HepG2 (cell line): ENCODE measurements around the gene CTSZ.

Experiments used
- ATF3 ChIP-seq: sonication (generic); formaldehyde crosslinking; IDR thresholded peaks from 2 replicates; pipeline ENCODE4 v1.4.0; 2020; ENCODE audit warnings: missing genetic modification reagents
- CTCF ChIP-seq: sonication (generic); formaldehyde crosslinking; IDR thresholded peaks from 2 replicates; pipeline ENCODE4 v1.5.0; 2020; ENCODE audit warnings: mild to moderate bottlenecking, missing genetic modification reagents, moderate library complexity
- E2F1 ChIP-seq: sonication (generic); formaldehyde crosslinking; IDR thresholded peaks from 2 replicates; pipeline ENCODE4 v1.5.0; 2020; ENCODE audit warnings: missing genetic modification reagents
- ETV5 ChIP-seq: IDR thresholded peaks from 2 replicates; pipeline ENCODE4 v1.6.1; 2018; ENCODE audit warnings: missing biosample characterization, missing genetic modification reagents, inconsistent platforms, borderline replicate concordance
- HMG20A ChIP-seq: IDR thresholded peaks from 2 replicates; pipeline ENCODE4 v1.6.1; 2016; ENCODE audit warnings: borderline replicate concordance
- PRPF4 ChIP-seq: fragments of 200-400 bp; formaldehyde crosslinking; IDR thresholded peaks from 2 replicates; pipeline ENCODE4 v1.6.1; 2016; ENCODE audit warnings: low read length, low read depth; ENCODE audit not compliant: poor library complexity, severe bottlenecking
- RAD21 ChIP-seq: fragments of 450-650 bp; formaldehyde crosslinking; IDR thresholded peaks from 2 replicates; pipeline ENCODE4 v1.5.0; 2020; ENCODE audit warnings: mild to moderate bottlenecking
- YY1 ChIP-seq: IDR thresholded peaks from 2 replicates; pipeline ENCODE4 v1.6.1; 2011; ENCODE audit warnings: low read length, low read depth, moderate library complexity, mild to moderate bottlenecking; ENCODE audit not compliant: insufficient read depth, insufficient replicate concordance
- ZNF546 ChIP-seq: sonication (generic); formaldehyde crosslinking; conservative IDR thresholded peaks from 2 replicates; pipeline ENCODE4 v1.8.1; 2023; ENCODE audit warnings: mild to moderate bottlenecking, missing genetic modification reagents
- ZNF574 ChIP-seq: sonication (generic); formaldehyde crosslinking; IDR thresholded peaks from 2 replicates; pipeline ENCODE4 v1.4.0; 2020; ENCODE audit warnings: missing genetic modification reagents
- ZNF704 ChIP-seq: sonication (generic); formaldehyde crosslinking; IDR thresholded peaks from 2 replicates; pipeline ENCODE4 v1.8.1; 2023; ENCODE audit warnings: mild to moderate bottlenecking, inconsistent platforms, moderate library complexity, missing genetic modification reagents, borderline replicate concordance

GRCh38 chr20:59007665-59008511 is 834 bp upstream of the CTSZ start:
- no peak for TF ChIP-seq CTCF (CRISPR knock-in tag)
- TF ChIP-seq RAD21 (CRISPR knock-in tag), result no peak
- TF ChIP-seq PRPF4, result no peak
- TF ChIP-seq ATF3 (CRISPR knock-in tag), result no peak
- TF ChIP-seq ETV5 (CRISPR knock-in tag), result no peak
- TF ChIP-seq ZNF546 (CRISPR knock-in tag), result no peak
- no peak for TF ChIP-seq ZNF704
- no peak for TF ChIP-seq YY1
- no peak for TF ChIP-seq E2F1 (CRISPR knock-in tag)
- TF ChIP-seq ZNF574 (CRISPR knock-in tag), result no peak
- TF ChIP-seq HMG20A (CRISPR knock-in tag), result no peak
